Thoracic aorta (tissue), 2 donors: Measurements from ENCODE around the gene ARID3C. TPM values are rescaled to one million over a fixed set of nuclear protein-coding genes. Genes with fewer than 3 reads are reported as not detected.
A peak's percentile ranks its signal among the peaks of the same experiment; 100 is the strongest.

Source experiments
- ATAC-seq: fragments of 150-250 bp; one replicate; pipeline ENCODE4 v1.8.0; 2017; ENCODE audit warnings: low read depth; ENCODE audit not compliant: insufficient number of reproducible peaks, low FRiP score
- DNase-seq: peaks from one replicate; pipeline ENCODE4 v3.0.0-alpha.2; 2020; ENCODE audit warnings: low spot score
- H3K27ac ChIP-seq, 2 donors: fragments of 200-600 bp; sonication (generic); 1 replicate in 1 of 2; 2 replicates in 1 of 2; pipeline ENCODE4 v1.5.1; 2016; ENCODE audit warnings: mild to moderate bottlenecking in 2 of 2, moderate library complexity in 2 of 2
- H3K27me3 ChIP-seq: fragments of 200-600 bp; sonication (generic); replicated peaks from 2 replicates; pipeline ENCODE4 v1.6.0; 2016; ENCODE audit warnings: mild to moderate bottlenecking; ENCODE audit not compliant: insufficient read depth
- H3K36me3 ChIP-seq: fragments of 200-600 bp; sonication (generic); one replicate; pipeline ENCODE4 v1.5.1; 2016
- H3K4me1 ChIP-seq, 2 donors: fragments of 200-600 bp; sonication (generic); 1 replicate in 1 of 2; 2 replicates in 1 of 2; pipeline versions ENCODE4 v1.5.1 to v1.6.0; 2016; ENCODE audit warnings: low read depth in 2 of 2, mild to moderate bottlenecking in 1 of 2; ENCODE audit not compliant: control insufficient read depth in 1 of 2
- H3K4me3 ChIP-seq: fragments of 200-600 bp; sonication (generic); 2 replicates; pipeline ENCODE4 v1.5.1; 2016; ENCODE audit warnings: mild to moderate bottlenecking
- H3K9me3 ChIP-seq: fragments of 200-600 bp; sonication (generic); 2 replicates; pipeline ENCODE4 v1.5.1; 2016
- CTCF ChIP-seq: fragments of 200-600 bp; sonication (generic); IDR thresholded peaks from one replicate; pipeline ENCODE4 v1.5.1; 2019; ENCODE audit warnings: antibody characterized with exemption
- total RNA-seq, 2 donors: library from RNA; depleted of rRNA; stranded (reverse); fragments of >200 nt; gene quantifications; one replicate each; pipeline versions ENCODE4 v1.1.0 to v1.2.3, GENCODE V29; 2016

The ARID3C gene
- total RNA-seq, 2 donors from 2014 or later: not detected

- peaks cover 11 to 30% of the 10 kb centered on the region in 2 donors for H3K4me1 ChIP-seq
- no peaks in the 10 kb centered on the region for H3K9me3 ChIP-seq
- peak overlapping the region; percentile 79 for H3K4me3 ChIP-seq
- H3K27me3 ChIP-seq: no peaks in the 10 kb centered on the region
- no peak for TF ChIP-seq CTCF
- H3K27ac ChIP-seq: peak overlapping the region; percentile 74 to 87
- no peak for ATAC-seq
- no peak for DNase-seq
- no peaks in the 10 kb centered on the region for H3K36me3 ChIP-seq
Observed at GRCh38 chr9:34638138-34638445, 9.2 kb upstream of the ARID3C start.

- H3K4me3 ChIP-seq: peak within 1 kb of the TSS; percentile 79
- TF ChIP-seq CTCF: no peak
Observed at GRCh38 chr9:34637356-34638137, 8.7 kb upstream of the ARID3C start, which contains the start of gene SIGMAR1. SIGMAR1 (minus strand) TSS chr9:34637787; CDS start chr9:34637697, 90 bp downstream.

GRCh38 chr9:34636791-34637355 lies 8.0 kb upstream of the ARID3C start:
- H3K27me3 ChIP-seq: no peaks in the 10 kb centered on the region
- peak overlapping the region; percentile 74 to 87 for H3K27ac ChIP-seq
- ATAC-seq: no peak
- DNase-seq: no peak
- no peaks in the 10 kb centered on the region for H3K9me3 ChIP-seq
- H3K36me3 ChIP-seq: no peaks in the 10 kb centered on the region
- peak overlapping the region; percentile 79 for H3K4me3 ChIP-seq
- TF ChIP-seq CTCF: no peak
- H3K4me1 ChIP-seq: peaks cover 11 to 30% of the 10 kb centered on the region in 2 donors

More at GRCh38 chr9:34637356-34638137, 8.7 kb upstream of the ARID3C start, which contains the start of gene SIGMAR1:
- peak; percentile 71 for DNase-seq
- Histone ChIP-seq H3K27me3 (no peaks in the 10 kb centered on the region), H3K9me3 (no peaks in the 10 kb centered on the region), H3K27ac (peak within 1 kb of the TSS; percentile 74 to 87), H3K36me3 (no peaks in the 10 kb centered on the region), H3K4me1 (peaks cover 11 to 30% of the 10 kb centered on the region in 2 donors)
- ATAC-seq: peak; percentile 88

- H3K9me3 ChIP-seq: no peaks in the 10 kb centered on the region
- H3K36me3 ChIP-seq: no peaks in the 10 kb centered on the region
- no peak for TF ChIP-seq CTCF
- no peak overlapping the region for H3K27ac ChIP-seq
- DNase-seq: no peak
- no peaks in the 10 kb centered on the region for H3K27me3 ChIP-seq
- ATAC-seq: no peak
- H3K4me1 ChIP-seq: peaks cover 11 to 30% of the 10 kb centered on the region in 2 donors
- no peak overlapping the region for H3K4me3 ChIP-seq
Observed at GRCh38 chr9:34635556-34635955, 6.7 kb upstream of the ARID3C start.

GRCh38 chr9:34634551-34635248 lies 5.8 kb upstream of the ARID3C start:
- no peaks in the 10 kb centered on the region for H3K36me3 ChIP-seq
- H3K27me3 ChIP-seq: peaks cover 3% of the 10 kb centered on the region
- peaks cover 11 to 30% of the 10 kb centered on the region in 2 donors for H3K4me1 ChIP-seq
- no peak overlapping the region for H3K4me3 ChIP-seq
- no peak for TF ChIP-seq CTCF
- ATAC-seq (no peak), DNase-seq (no peak)
- H3K27ac ChIP-seq: no peak overlapping the region
- H3K9me3 ChIP-seq: no peaks in the 10 kb centered on the region
